IMR-90 (cell line): ENCODE results near the gene OARD1. TPM values are rescaled to one million over a fixed set of nuclear protein-coding genes. Genes with fewer than 3 reads are reported as not detected.
A peak's percentile ranks its signal among the peaks of the same experiment; 100 is the strongest.

Experiments
- ATAC-seq: fragments of 200-7000 bp; cut with Tn5 transposase; 2 replicates; pipeline ENCODE4 v1.9.1; 2020; ENCODE audit warnings: low read depth, mild to moderate bottlenecking, moderate library complexity
- BruUV-seq: library from RNA; stranded (reverse); fragments of 400-500 nt; replicated peaks from 2 replicates; lab custom pipeline; 2021; lab: Mats Ljungman, UMichigan
- CTCF ChIA-PET: fragments of 300-600 bp; formaldehyde crosslinking; extraction: SDS; loops from one replicate; lab custom pipeline; 2021; ENCODE audit warnings: antibody characterized with exemption; lab: Yijun Ruan, JAX
- POLR2A ChIA-PET: fragments of 300-600 bp; sonication (Branson Sonifier 250); formaldehyde crosslinking; loops from one replicate; lab custom pipeline; 2022; ENCODE audit warnings: antibody characterized with exemption; ENCODE audit not compliant: unreplicated experiment; lab: Charles Lee
- DNase-seq: peaks from one replicate; pipeline ENCODE4 v3.0.0; 2013
- H2AFZ ChIP-seq: replicated peaks from 2 replicates; pipeline ENCODE3; 2013; ENCODE audit warnings: low read length, mild to moderate bottlenecking; ENCODE audit not compliant: poor library complexity
- H2AK5ac ChIP-seq: 2 replicates; pipeline ENCODE4 v1.6.1; 2013; ENCODE audit warnings: low read depth, low read length, inconsistent platforms
- H2AK9ac ChIP-seq: replicated peaks from 2 replicates; pipeline ENCODE3; 2013; ENCODE audit warnings: mild to moderate bottlenecking, low read depth, low read length, moderate library complexity; ENCODE audit not compliant: poor library complexity
- H2BK120ac ChIP-seq: 2 replicates; pipeline ENCODE4 v1.6.1; 2013; ENCODE audit warnings: low read depth, low read length, inconsistent platforms
- H2BK15ac ChIP-seq: 3 replicates; pipeline ENCODE4 v1.6.1; 2013; ENCODE audit warnings: low read depth, low read length, inconsistent platforms
- H2BK20ac ChIP-seq: 2 replicates; pipeline ENCODE4 v1.6.1; 2013; ENCODE audit warnings: low read depth, mild to moderate bottlenecking, inconsistent platforms, low read length, moderate library complexity
- H2BK5ac ChIP-seq: 2 replicates; pipeline ENCODE4 v1.6.1; 2013; ENCODE audit warnings: mild to moderate bottlenecking, low read depth, low read length, inconsistent platforms; ENCODE audit not compliant: poor library complexity, severe bottlenecking
- H3K14ac ChIP-seq: replicated peaks from 2 replicates; pipeline ENCODE4 v1.6.1; 2013; ENCODE audit warnings: low read depth, low read length, inconsistent platforms
- H3K18ac ChIP-seq: 2 replicates; pipeline ENCODE4 v1.6.1; 2013; ENCODE audit warnings: low read depth, low read length, control low read depth
- H3K23ac ChIP-seq: 2 replicates; pipeline ENCODE4 v1.6.1; 2013; ENCODE audit warnings: low read depth, low read length, inconsistent platforms
- H3K27ac ChIP-seq: 2 replicates; pipeline ENCODE4 v1.5.1; 2013; ENCODE audit warnings: mild to moderate bottlenecking, control low read depth, low read length; ENCODE audit not compliant: insufficient read depth
- H3K27me3 ChIP-seq: 2 replicates; pipeline ENCODE4 v1.6.1; 2013; ENCODE audit warnings: low read length; ENCODE audit not compliant: control insufficient read depth, insufficient read depth
- H3K36me3 ChIP-seq: 2 replicates; pipeline ENCODE4 v1.6.1; 2013; ENCODE audit warnings: low read length, mixed read lengths; ENCODE audit not compliant: control insufficient read depth, insufficient read depth
- H3K4ac ChIP-seq: 2 replicates; pipeline ENCODE4 v1.6.1; 2013; ENCODE audit warnings: low read depth, low read length, inconsistent platforms
- H3K4me1 ChIP-seq: 2 replicates; pipeline ENCODE4 v1.6.1; 2013; ENCODE audit warnings: low read length, mixed read lengths; ENCODE audit not compliant: control insufficient read depth, insufficient read depth
- H3K4me2 ChIP-seq: 2 replicates; pipeline ENCODE4 v1.6.1; 2013; ENCODE audit warnings: low read depth, mild to moderate bottlenecking, control low read depth, low read length, moderate library complexity
- H3K4me3 ChIP-seq: 2 replicates; pipeline ENCODE4 v1.5.1; 2013; ENCODE audit warnings: low read depth, mild to moderate bottlenecking, control low read depth, low read length, moderate library complexity; ENCODE audit not compliant: insufficient read depth
- H3K56ac ChIP-seq: 2 replicates; pipeline ENCODE4 v1.6.1; 2013; ENCODE audit warnings: low read length, inconsistent platforms; ENCODE audit not compliant: insufficient read depth; ENCODE audit errors: extremely low read depth
- H3K79me1 ChIP-seq, 2 experiments: 2 replicates each; pipeline ENCODE4 v1.6.1; 2013; ENCODE audit warnings: low read length in 2 of 2, inconsistent platforms in 1 of 2, low read depth in 1 of 2
- H3K9ac ChIP-seq: 2 replicates; pipeline ENCODE4 v1.6.1; 2013; ENCODE audit warnings: low read depth, low read length, control low read depth
- H3K9me1 ChIP-seq: 2 replicates; pipeline ENCODE4 v1.6.1; 2013; ENCODE audit warnings: low read length, inconsistent platforms; ENCODE audit not compliant: insufficient read depth
- H3K9me3 ChIP-seq: 2 replicates; pipeline ENCODE4 v1.6.1; 2013; ENCODE audit warnings: low read length; ENCODE audit not compliant: control insufficient read depth, insufficient read depth
- H4K20me1 ChIP-seq: 2 replicates; pipeline ENCODE4 v1.6.1; 2013; ENCODE audit warnings: low read length, inconsistent platforms; ENCODE audit not compliant: insufficient read depth
- H4K5ac ChIP-seq: 2 replicates; pipeline ENCODE4 v1.6.1; 2013; ENCODE audit warnings: mild to moderate bottlenecking, low read depth, low read length, control low read depth
- H4K8ac ChIP-seq, 2 experiments: 2 replicates each; pipeline ENCODE4 v1.6.1; 2013; ENCODE audit warnings: low read depth in 2 of 2, low read length in 2 of 2, control low read depth in 1 of 2, inconsistent platforms in 1 of 2
- H4K91ac ChIP-seq: 2 replicates; pipeline ENCODE4 v1.6.1; 2013; ENCODE audit warnings: low read depth, low read length, inconsistent platforms; ENCODE audit not compliant: insufficient read depth
- BHLHE40 ChIP-seq: fragments of 150-350 bp; IDR thresholded peaks from 2 replicates; pipeline ENCODE4 v1.6.1; 2016; ENCODE audit warnings: mild to moderate bottlenecking, low read depth, low read length
- CEBPB ChIP-seq: IDR thresholded peaks from 2 replicates; pipeline ENCODE4 v1.6.1; 2012; ENCODE audit warnings: low read depth, low read length, improper control_type of control experiment
- CHD1 ChIP-seq: IDR thresholded peaks from 2 replicates; pipeline ENCODE4 v1.6.1; 2012; ENCODE audit warnings: low read depth, low read length, improper control_type of control experiment
- CTCF ChIP-seq: conservative IDR thresholded peaks from 2 replicates; pipeline ENCODE4 v1.5.1; 2012; ENCODE audit warnings: mild to moderate bottlenecking, low read depth, low read length, improper control_type of control experiment
- ELK1 ChIP-seq: fragments of 150-350 bp; IDR thresholded peaks from 2 replicates; pipeline ENCODE4 v1.6.1; 2016; ENCODE audit warnings: low read depth, mild to moderate bottlenecking, low read length, moderate library complexity, borderline replicate concordance
- FOS ChIP-seq: fragments of 150-350 bp; IDR thresholded peaks from 2 replicates; pipeline ENCODE4 v1.6.1; 2016; ENCODE audit warnings: low read depth, low read length
- MAFK ChIP-seq: IDR thresholded peaks from 2 replicates; pipeline ENCODE4 v1.6.1; 2012; ENCODE audit warnings: low read depth, low read length, improper control_type of control experiment
- MAZ ChIP-seq: IDR thresholded peaks from 2 replicates; pipeline ENCODE4 v1.6.1; 2012; ENCODE audit warnings: low read depth, mild to moderate bottlenecking, low read length, improper control_type of control experiment, moderate library complexity, borderline replicate concordance
- RCOR1 ChIP-seq: IDR thresholded peaks from 2 replicates; pipeline ENCODE4 v1.6.1; 2012; ENCODE audit warnings: mild to moderate bottlenecking, low read length, improper control_type of control experiment; ENCODE audit not compliant: insufficient replicate concordance
- RFX5 ChIP-seq: IDR thresholded peaks from 2 replicates; pipeline ENCODE4 v1.8.0; 2012; ENCODE audit warnings: low read depth, mild to moderate bottlenecking, low read length, moderate library complexity
- SMC3 ChIP-seq: fragments of 150-350 bp; IDR thresholded peaks from 2 replicates; pipeline ENCODE4 v1.6.1; 2016; ENCODE audit warnings: low read depth, mild to moderate bottlenecking, antibody characterized with exemption, low read length, moderate library complexity
- USF2 ChIP-seq: fragments of 150-350 bp; IDR thresholded peaks from 2 replicates; pipeline ENCODE4 v1.6.1; 2017; ENCODE audit warnings: mild to moderate bottlenecking, antibody characterized with exemption, low read length, low read depth
- WGBS, 2 experiments: methylation state at CpG; one replicate each; pipeline versions ENCODE4 v1.1.5 to v1.1.7; 2013; ENCODE audit warnings: missing lambda C conversion rate in 2 of 2; ENCODE audit not compliant: insufficient read length in 1 of 2; ENCODE audit errors: extremely low coverage in 2 of 2; 5-methylcytosine and 5-hydroxymethylcytosine counted together
- dilution Hi-C: fragments of 300-500 bp; cut with HindIII; formaldehyde crosslinking; loops from one replicate; pipeline ENCODE4 v1.14.3; 2018; ENCODE audit warnings: low sequenced_read_pairs; ENCODE audit not compliant: unreplicated experiment
- in situ Hi-C: fragments of 300-500 bp; cut with MboI; formaldehyde crosslinking; loops from 3 replicates; pipeline ENCODE4 v1.14.3; 2019; ENCODE audit warnings: low sequenced_read_pairs, inconsistent platforms, mixed read lengths
- intact Hi-C: fragments of 100-400 bp; cut with micrococcal nuclease; formaldehyde crosslinking; loops from 2 replicates; pipeline ENCODE4 v1.10.0; 2022
- polyA plus RNA-seq, 3 experiments: library from polyadenylated mRNA; depleted of rRNA; stranded (reverse); fragments of >200 nt; gene quantifications; 2 replicates each; pipeline ENCODE4 v1.2.3, GENCODE V29; 2012; ENCODE audit warnings: low replicate concordance in 1 of 3
- total RNA-seq: library from RNA; depleted of rRNA; stranded (reverse); fragments of >200 nt; gene quantifications from 2 replicates; pipeline ENCODE4 v1.2.3, GENCODE V29; 2012

The OARD1 gene
- total and polyA plus RNA-seq, 2 of the 4 experiments (the other 2 are of a cell fraction) = 2.3 to 5.5 TPM

GRCh38 chr6:41027799-41028560, 44.2 kb downstream of the OARD1 start:
- Histone ChIP-seq H3K9me3 (no peaks in the 10 kb centered on the region), H2BK20ac (0 out of 2 replicates have a peak overlapping the region, but pooled peaks have one; percentile 26), H2AK9ac (peak overlapping the region; percentile 10), H3K4ac (peak overlapping the region; percentile 72; the same call in 1 of the 2 replicates), H3K79me1 (no peaks in the 10 kb centered on the region), H3K9me1 (no peaks in the 10 kb centered on the region), H4K91ac (peak overlapping the region; percentile 74; the same call in 1 of the 2 replicates), H2BK5ac (no peak overlapping the region), H3K23ac (no peak overlapping the region; the same call in 1 of the 2 replicates), H4K20me1 (no peaks in the 10 kb centered on the region), H2AFZ (peak overlapping the region; percentile 96), H3K4me2 (peak overlapping the region; percentile 83), H3K9ac (peak overlapping the region; percentile 71), H3K56ac (no peak overlapping the region; the same call in 1 of the 2 replicates), H3K18ac (no peak overlapping the region), H2BK120ac (peak overlapping the region; percentile 71), H4K5ac (peak overlapping the region; percentile 82), H3K27me3 (peaks cover 7% of the 10 kb centered on the region; the same call in 1 of the 2 replicates), H2BK15ac (no peak overlapping the region), H3K4me3 (peak overlapping the region; percentile 40), H2AK5ac (no peak overlapping the region), H3K4me1 (peaks cover 4% of the 10 kb centered on the region; the same call in 1 of the 2 replicates), H3K27ac (no peak overlapping the region), H4K8ac (peak overlapping the region; percentile 93 to 96), H3K14ac (peak overlapping the region; percentile 42; the same call in 1 of the 2 replicates), H3K36me3 (no peaks in the 10 kb centered on the region)
- intact Hi-C loops (loop anchor here (1.0 to 10.0 kb wide), 6 partner anchors 22 to 1683 kb away; no protein-coding TSS in a partner anchor), in situ Hi-C loops (loop anchor here (10.0 to 25.0 kb wide), 3 partner anchors 473 to 1666 kb away; no protein-coding TSS in a partner anchor), dilution Hi-C loops (no loop called here)
- DNase-seq (peak; percentile 44), ATAC-seq (peak; percentile 99)
- POLR2A ChIA-PET = interaction anchor here (0.5 kb wide), 1 partner anchor 1098 kb away, joined by 7 read pairs; no protein-coding TSS in a partner anchor
- 10% methylated on average over 12 of the region's 45 CpGs; no CpG with 5 or more reads in 1 of the 2 experiments for WGBS, 2 experiments
- CTCF ChIA-PET = interaction anchor here (0.6 to 2.5 kb wide), 12 partner anchors 9 to 162 kb away, joined by 3 to 24 read pairs (median 4); partner anchors contain the start of gene TSPO2
- no TSS peak for BruUV-seq
- no peak for TF ChIP-seq RFX5
- no peak for TF ChIP-seq MAFK
- peak; percentile 92 for TF ChIP-seq SMC3
- TF ChIP-seq FOS = no peak
- no peak for TF ChIP-seq USF2
- TF ChIP-seq CHD1 = no peak
- no peak for TF ChIP-seq ELK1
- no peak for TF ChIP-seq RCOR1
- TF ChIP-seq MAZ = peak; percentile 40; the same call in 1 of the 2 replicates
- no peak for TF ChIP-seq BHLHE40
- no peak for TF ChIP-seq CEBPB
- peak; percentile 98 for TF ChIP-seq CTCF
